ENCODE data around the gene OR52E4. TPM values are rescaled to one million over a fixed set of nuclear protein-coding genes. Genes with fewer than 3 reads are reported as not detected.

OR52E4 gene
- total and polyA plus RNA-seq, 2 of the 13 experiments (the other 11 are each of a cell fraction or from before 2014, with no cell fraction given) = not detected

DNA sequence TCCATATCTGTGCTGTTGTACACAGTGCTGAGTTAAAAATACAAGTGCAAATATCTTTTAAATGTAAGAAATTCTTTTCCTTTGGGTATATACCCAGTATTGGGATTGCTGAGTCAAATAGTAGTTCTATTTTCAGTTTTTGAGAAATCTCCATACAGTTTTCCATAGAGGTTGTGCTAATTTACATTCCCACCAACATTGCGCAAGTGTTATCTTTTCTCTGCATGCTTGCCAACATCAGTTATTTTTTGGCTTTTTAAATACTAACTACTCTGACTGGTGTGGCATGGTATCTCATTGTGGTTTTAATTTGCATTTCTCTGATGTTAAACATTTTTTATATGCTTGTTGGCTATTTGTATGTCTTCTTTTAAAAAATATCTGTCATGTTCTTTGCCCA lies 29.4 kb upstream of the OR52E4 start:
- no peak overlapping the region for H3K27ac ChIP-seq (ENCODE audit: extremely low read length, insufficient read depth, low read length)
- no peak overlapping the region for H3K4me3 ChIP-seq (replicated peaks in 1 of 3; ENCODE audit: insufficient read depth in 1 of 3, low read depth in 2 of 3, low read length in 3 of 3)
- no TSS peak for BruUV-seq (replicated peaks)
- ATAC-seq (no peak), FAIRE-seq (no peak), DNase-seq (ENCODE audit: low spot score) (no peak)
- no peaks in the 10 kb centered on the region for H3K27me3 ChIP-seq (ENCODE audit: control insufficient read depth in 1 of 2, insufficient read depth in 2 of 2, low read length in 2 of 2)
- ChIA-PET CTCF (ENCODE audit: low intra/inter-chr PET ratio, low total read pairs) (no interaction called here), POLR2A (no interaction called here)
- no peaks in the 10 kb centered on the region for H3K79me2 ChIP-seq (ENCODE audit: insufficient read depth, low read length)
- H3K36me3 ChIP-seq (replicated peaks in 1 of 2; ENCODE audit: control insufficient read depth in 1 of 2, insufficient read depth in 2 of 2, low read length in 2 of 2) = no peaks in the 10 kb centered on the region
- no peaks in the 10 kb centered on the region for H4K20me1 ChIP-seq (ENCODE audit: insufficient read depth, low read length)
- no peaks in the 10 kb centered on the region for H3K4me1 ChIP-seq (ENCODE audit: insufficient read depth, low read length)
- H3K9me3 ChIP-seq (ENCODE audit: low read length) = no peaks in the 10 kb centered on the region
- no peak overlapping the region for H2AFZ ChIP-seq (ENCODE audit: low read length)
- H3K4me2 ChIP-seq (ENCODE audit: low read depth, low read length) = no peak overlapping the region
- intact Hi-C loops (cut with micrococcal nuclease; ENCODE audit: unreplicated experiment) (no loop called here), in situ Hi-C loops (cut with HindIII; ENCODE audit: extremely low pct_ligation_motif_present, low pct_unique_long_range_greater_than_20kb) (no loop called here)
- no peak overlapping the region for H3K9ac ChIP-seq (ENCODE audit: insufficient read depth, low read depth, low read length)
- TF ChIP-seq, protein P1, sequence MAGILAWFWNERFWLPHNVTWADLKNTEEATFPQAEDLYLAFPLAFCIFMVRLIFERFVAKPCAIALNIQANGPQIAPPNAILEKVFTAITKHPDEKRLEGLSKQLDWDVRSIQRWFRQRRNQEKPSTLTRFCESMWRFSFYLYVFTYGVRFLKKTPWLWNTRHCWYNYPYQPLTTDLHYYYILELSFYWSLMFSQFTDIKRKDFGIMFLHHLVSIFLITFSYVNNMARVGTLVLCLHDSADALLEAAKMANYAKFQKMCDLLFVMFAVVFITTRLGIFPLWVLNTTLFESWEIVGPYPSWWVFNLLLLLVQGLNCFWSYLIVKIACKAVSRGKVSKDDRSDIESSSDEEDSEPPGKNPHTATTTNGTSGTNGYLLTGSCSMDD (CRISPR knock-in tag; IDR thresholded peaks at IDR 0.05) = no peak
- TF ChIP-seq SAFB2 (CRISPR knock-in tag; IDR thresholded peaks at IDR 0.05; ENCODE audit: borderline replicate concordance, low read depth) (no peak), TP53 (CRISPR knock-in tag; conservative IDR thresholded peaks at IDR 0.05) (no peak), CEBPB (IDR thresholded peaks at IDR 0.05; ENCODE audit: borderline replicate concordance, low read depth, low read length) (0 out of 2 replicates have a peak, but pooled peaks have one; percentile 4), ETV5 (CRISPR knock-in tag; IDR thresholded peaks at IDR 0.05; ENCODE audit: borderline replicate concordance) (no peak)
- 0% methylated on average over 1 of the region's 1 CpG for WGBS (ENCODE audit: low lambda C conversion rate)

- intact Hi-C loops (cut with micrococcal nuclease; ENCODE audit: unreplicated experiment) (no loop called here), in situ Hi-C loops (cut with HindIII; ENCODE audit: extremely low pct_ligation_motif_present, low pct_unique_long_range_greater_than_20kb) (no loop called here)
- Histone ChIP-seq H3K9me3 (ENCODE audit: low read length) (no peaks in the 10 kb centered on the region), H3K79me2 (ENCODE audit: insufficient read depth, low read length) (no peaks in the 10 kb centered on the region), H3K9ac (ENCODE audit: insufficient read depth, low read depth, low read length) (no peak within 1 kb of the TSS), H3K27me3 (ENCODE audit: control insufficient read depth in 1 of 2, insufficient read depth in 2 of 2, low read length in 2 of 2) (no peaks in the 10 kb centered on the region), H3K4me3 (replicated peaks in 1 of 3; ENCODE audit: insufficient read depth in 1 of 3, low read depth in 2 of 3, low read length in 3 of 3) (no peak within 1 kb of the TSS), H3K4me2 (ENCODE audit: low read depth, low read length) (no peak within 1 kb of the TSS), H3K36me3 (replicated peaks in 1 of 2; ENCODE audit: control insufficient read depth in 1 of 2, insufficient read depth in 2 of 2, low read length in 2 of 2) (no peaks in the 10 kb centered on the region), H3K27ac (ENCODE audit: extremely low read length, insufficient read depth, low read length) (no peak within 1 kb of the TSS), H2AFZ (ENCODE audit: low read length) (no peak within 1 kb of the TSS), H4K20me1 (ENCODE audit: insufficient read depth, low read length) (no peaks in the 10 kb centered on the region), H3K4me1 (ENCODE audit: insufficient read depth, low read length) (no peaks in the 10 kb centered on the region)
- ChIA-PET POLR2A (no interaction called here), CTCF (ENCODE audit: low intra/inter-chr PET ratio, low total read pairs) (no interaction called here)
- ATAC-seq (no peak), DNase-seq (ENCODE audit: low spot score) (no peak), FAIRE-seq (no peak)
- WGBS (ENCODE audit: low lambda C conversion rate) = 5% methylated on average over 3 of the region's 3 CpGs
- BruUV-seq (replicated peaks) = no TSS peak
- TF ChIP-seq MIXL1 (CRISPR knock-in tag; IDR thresholded peaks at IDR 0.05) (no peak), ZBTB49 (CRISPR knock-in tag; IDR thresholded peaks at IDR 0.05; ENCODE audit: borderline replicate concordance) (no peak), KLF16 (CRISPR knock-in tag; IDR thresholded peaks at IDR 0.05) (no peak), EED (CRISPR knock-in tag; IDR thresholded peaks at IDR 0.05) (no peak), KDM1A (CRISPR knock-in tag; IDR thresholded peaks at IDR 0.05) (no peak), ZNF230 (CRISPR knock-in tag; IDR thresholded peaks at IDR 0.05) (no peak), ZNF256 (CRISPR knock-in tag; conservative IDR thresholded peaks at IDR 0.05) (no peak), ADNP (CRISPR knock-in tag; IDR thresholded peaks at IDR 0.05) (no peak), POLR2A (IDR thresholded peaks at IDR 0.05; ENCODE audit: insufficient read depth in 1 of 2, low read depth in 2 of 2, low read length in 2 of 2) (no peak), ZFP62 (CRISPR knock-in tag; IDR thresholded peaks at IDR 0.05) (no peak), CREB1 (IDR thresholded peaks at IDR 0.05) (no peak), CREB1 (CRISPR knock-in tag; IDR thresholded peaks at IDR 0.05) (no peak), ZNF451 (CRISPR knock-in tag; IDR thresholded peaks at IDR 0.05) (no peak), SUZ12 (IDR thresholded peaks at IDR 0.05; ENCODE audit: low read depth, low read length) (no peak), FOXC1 (CRISPR knock-in tag; IDR thresholded peaks at IDR 0.05; ENCODE audit: borderline replicate concordance) (no peak)
These were observed 22.8 kb upstream of the OR52E4 start, which contains the start of gene OR52E8 for GRCh38 chr11:5857590-5857989. Gene OR52E8 (minus strand): TSS chr11:5857690. CDS start chr11:5857690, 0 bp downstream.

Data from HepG2 (cell line).